ENCODE data around the gene PPFIBP2.

The PPFIBP2 gene

GRCh38 chr11:7574491-7575130 is 60.8 kb downstream of the PPFIBP2 start:
- Histone ChIP-seq H3K9me3 (ENCODE audit: control insufficient read depth, insufficient read depth, low read depth, low read length) (no peaks in the 10 kb centered on the region), H3K27ac (ENCODE audit: extremely low read depth, low read depth, low read length) (no peak overlapping the region), H3K4me1 (ENCODE audit: control insufficient read depth, insufficient read depth, low read length) (no peaks in the 10 kb centered on the region), H3K36me3 (ENCODE audit: control insufficient read depth in 2 of 2, insufficient read depth in 1 of 2, low read length in 2 of 2) (no peaks in the 10 kb centered on the region), H3K4me3 (ENCODE audit: low read depth, low read length) (no peak overlapping the region)
- TF ChIP-seq PBX3 (CRISPR knock-in tag; IDR thresholded peaks at IDR 0.05) (no peak), ZNF544 (tag by site-specific recombination; IDR thresholded peaks at IDR 0.05) (no peak), ZNF335 (tag by site-specific recombination; conservative IDR thresholded peaks at IDR 0.05) (no peak), ZBTB8A (tag by site-specific recombination; IDR thresholded peaks at IDR 0.05) (no peak), ZBTB44 (tag by site-specific recombination; IDR thresholded peaks at IDR 0.05) (no peak), KLF9 (tag by site-specific recombination; IDR thresholded peaks at IDR 0.05; ENCODE audit: low read depth) (no peak), ZBTB6 (tag by site-specific recombination; IDR thresholded peaks at IDR 0.05) (no peak), ZNF214 (tag by site-specific recombination; IDR thresholded peaks at IDR 0.05; ENCODE audit: borderline replicate concordance) (no peak)
- ChIA-PET POLR2A (no interaction called here), CTCF (interaction anchor here (0.6 to 7.8 kb wide), 7 partner anchors 8 to 120 kb away, joined by 3 to 124 read pairs (median 4); no protein-coding TSS in a partner anchor)

GRCh38 chr11:7575841-7576725 is 62.3 kb downstream of the PPFIBP2 start:
- Histone ChIP-seq H3K4me1 (ENCODE audit: control insufficient read depth, insufficient read depth, low read length) (no peaks in the 10 kb centered on the region), H3K4me3 (ENCODE audit: low read depth, low read length) (no peak overlapping the region), H3K9me3 (ENCODE audit: control insufficient read depth, insufficient read depth, low read depth, low read length) (no peaks in the 10 kb centered on the region), H3K27ac (ENCODE audit: extremely low read depth, low read depth, low read length) (no peak overlapping the region), H3K36me3 (ENCODE audit: control insufficient read depth in 2 of 2, insufficient read depth in 1 of 2, low read length in 2 of 2) (no peaks in the 10 kb centered on the region)
- ChIA-PET POLR2A (no interaction called here), CTCF (interaction anchor here (0.6 to 7.8 kb wide), 3 partner anchors 46 to 509 kb away, joined by 4 to 124 read pairs (median 4); no protein-coding TSS in a partner anchor)
- no peak for TF ChIP-seq ZNF639 (tag by site-specific recombination; IDR thresholded peaks at IDR 0.05)
- 0 out of 2 replicates have a peak, but pooled peaks have one; percentile 31 for TF ChIP-seq GLIS1 (tag by site-specific recombination; IDR thresholded peaks at IDR 0.05)
- no peak for TF ChIP-seq ZNF530 (tag by site-specific recombination; IDR thresholded peaks at IDR 0.05; ENCODE audit: low read depth)
- no peak for TF ChIP-seq ZBTB17 (tag by site-specific recombination; IDR thresholded peaks at IDR 0.05)
- peak; percentile 89 for TF ChIP-seq ZIC2 (tag by site-specific recombination; IDR thresholded peaks at IDR 0.05)
- peak; percentile 74 for TF ChIP-seq ZNF18 (tag by site-specific recombination; IDR thresholded peaks at IDR 0.05)
- TF ChIP-seq ZNF426 (tag by site-specific recombination; IDR thresholded peaks at IDR 0.05), result no peak
- TF ChIP-seq ZNF114 (tag by site-specific recombination; IDR thresholded peaks at IDR 0.05), result no peak
- no peak for TF ChIP-seq ZBTB11 (tag by site-specific recombination; conservative IDR thresholded peaks at IDR 0.05; ENCODE audit: low read depth)
- no peak for TF ChIP-seq ZNF621 (tag by site-specific recombination; IDR thresholded peaks at IDR 0.05)
- TF ChIP-seq ZFP41 (tag by site-specific recombination; IDR thresholded peaks at IDR 0.05; ENCODE audit: borderline replicate concordance), result no peak
- no peak for TF ChIP-seq ZNF132 (tag by site-specific recombination; IDR thresholded peaks at IDR 0.05; ENCODE audit: borderline replicate concordance)

Measured in HEK293 (cell line).